NCI-H146 (cell line): Measurements from ENCODE around the gene PHF20.
A peak's percentile ranks its signal among the peaks of the same experiment; 100 is the strongest.
"Not testable (repeated sequence)": the region's sequence is repeated elsewhere in the genome, so short reads cannot be mapped to it uniquely, and the experiment has no call there.

Experiments
- DNase-seq: peaks from one replicate; lab custom pipeline; 2025; lab: John Stamatoyannopoulos, UW

The PHF20 gene

GRCh38 chr20:35920523-35920922, 148.7 kb downstream of the PHF20 start:
- DNase-seq = no peak

GRCh38 chr20:35929301-35929700, 157.5 kb downstream of the PHF20 start:
- no peak for DNase-seq

- DNase-seq = no peak
Observed at GRCh38 chr20:35934050-35934449, 162.2 kb downstream of the PHF20 start.

- DNase-seq = no peak
Observed at GRCh38 chr20:35939264-35939663, 167.4 kb downstream of the PHF20 start.

GRCh38 chr20:35941620-35942019, 169.8 kb downstream of the PHF20 start:
- DNase-seq = no peak

- no peak for DNase-seq
Observed at GRCh38 chr20:35942243-35942642, 170.4 kb downstream of the PHF20 start.

GRCh38 chr20:35947489-35947888, 175.7 kb downstream of the PHF20 start:
- DNase-seq = peak; percentile 44

- DNase-seq = no peak
Observed at GRCh38 chr20:35947907-35948306, 176.1 kb downstream of the PHF20 start.

- no peak for DNase-seq
Observed at GRCh38 chr20:35950093-35950492, 178.3 kb downstream of the PHF20 start.

GRCh38 chr20:35952080-35952479, 180.3 kb downstream of the PHF20 start:
- peak; percentile 11 for DNase-seq

GRCh38 chr20:35952480-35953386, 180.9 kb downstream of the PHF20 start:
- DNase-seq = peak; percentile 9

- peak; percentile 76 for DNase-seq
Observed at GRCh38 chr20:35953387-35954199, 181.8 kb downstream of the PHF20 start.

GRCh38 chr20:35954200-35954906, 182.5 kb downstream of the PHF20 start, which contains the start of gene SCAND1:
Gene SCAND1, minus strand, starts transcription at chr20:35954502. Its CDS starts 218 bp downstream, at chr20:35954284.
- peak; percentile 99 for DNase-seq

GRCh38 chr20:35954907-35955251, 183.1 kb downstream of the PHF20 start:
- no peak for DNase-seq

GRCh38 chr20:35956616-35957015, 184.8 kb downstream of the PHF20 start:
- DNase-seq = no peak

GRCh38 chr20:35959291-35959690, 187.5 kb downstream of the PHF20 start:
- not testable (repeated sequence) for DNase-seq

GRCh38 chr20:35963878-35964277, 192.1 kb downstream of the PHF20 start:
- no peak for DNase-seq

GRCh38 chr20:35967979-35968640, 196.3 kb downstream of the PHF20 start, which contains the start of gene CNBD2:
Gene CNBD2, plus strand, starts transcription at chr20:35968590. Its CDS starts 173 bp downstream, at chr20:35968763.
- no peak for DNase-seq

- no peak for DNase-seq
Observed at GRCh38 chr20:35968930-35969329, 197.1 kb downstream of the PHF20 start.

GRCh38 chr20:35971981-35972380, 200.2 kb downstream of the PHF20 start:
- DNase-seq = no peak

GRCh38 chr20:35972462-35972861, 200.6 kb downstream of the PHF20 start:
- peak; percentile 78 for DNase-seq

GRCh38 chr20:35974256-35974655, 202.4 kb downstream of the PHF20 start:
- no peak for DNase-seq
